ENCODE measurements around the gene FZR1. TPM values are rescaled to one million over a fixed set of nuclear protein-coding genes. Genes with fewer than 3 reads are reported as not detected.

Gene FZR1
- total RNA-seq, 1 donor from 2014 or later = 44.3 TPM

- H3K9me3 Mint-ChIP-seq = no peaks in the 10 kb centered on the region
- no peak for DNase-seq (ENCODE audit: low spot score)
- no peak overlapping the region for H3K27ac Mint-ChIP-seq
- intact Hi-C loops (cut with micrococcal nuclease) = no loop called here
- no peak overlapping the region for H3K4me3 Mint-ChIP-seq (ENCODE audit: low read depth)
- no peaks in the 10 kb centered on the region for H3K4me1 Mint-ChIP-seq (ENCODE audit: low read depth)
- no peaks in the 10 kb centered on the region for H3K36me3 Mint-ChIP-seq (ENCODE audit: low read depth)
- H3K27me3 Mint-ChIP-seq (ENCODE audit: low read depth) = no peaks in the 10 kb centered on the region
Measured at GRCh38 chr19:3466635-3467034, 39.5 kb upstream of the FZR1 start.

GRCh38 chr19:3467437-3468198, 38.5 kb upstream of the FZR1 start:
- no peaks in the 10 kb centered on the region for H3K9me3 Mint-ChIP-seq
- no peak overlapping the region for H3K27ac Mint-ChIP-seq
- no peaks in the 10 kb centered on the region for H3K27me3 Mint-ChIP-seq (ENCODE audit: low read depth)
- intact Hi-C loops (cut with micrococcal nuclease) = no loop called here
- H3K36me3 Mint-ChIP-seq (ENCODE audit: low read depth) = no peaks in the 10 kb centered on the region
- H3K4me1 Mint-ChIP-seq (ENCODE audit: low read depth) = no peaks in the 10 kb centered on the region
- no peak for DNase-seq (ENCODE audit: low spot score)
- no peak overlapping the region for H3K4me3 Mint-ChIP-seq (ENCODE audit: low read depth)

GRCh38 chr19:3468211-3468610, 37.9 kb upstream of the FZR1 start:
- no peaks in the 10 kb centered on the region for H3K27me3 Mint-ChIP-seq (ENCODE audit: low read depth)
- H3K4me1 Mint-ChIP-seq (ENCODE audit: low read depth) = no peaks in the 10 kb centered on the region
- H3K27ac Mint-ChIP-seq = no peak overlapping the region
- H3K9me3 Mint-ChIP-seq = no peaks in the 10 kb centered on the region
- H3K4me3 Mint-ChIP-seq (ENCODE audit: low read depth) = no peak overlapping the region
- intact Hi-C loops (cut with micrococcal nuclease) = no loop called here
- no peaks in the 10 kb centered on the region for H3K36me3 Mint-ChIP-seq (ENCODE audit: low read depth)
- DNase-seq (ENCODE audit: low spot score) = no peak

GRCh38 chr19:3469638-3470499, 36.2 kb upstream of the FZR1 start:
- no peaks in the 10 kb centered on the region for H3K27me3 Mint-ChIP-seq (ENCODE audit: low read depth)
- no peaks in the 10 kb centered on the region for H3K9me3 Mint-ChIP-seq
- no peaks in the 10 kb centered on the region for H3K4me1 Mint-ChIP-seq (ENCODE audit: low read depth)
- no peak for DNase-seq (ENCODE audit: low spot score)
- intact Hi-C loops (cut with micrococcal nuclease) = loop anchor here (5.0 kb wide), 1 partner anchor 163 kb away; no protein-coding TSS in a partner anchor
- H3K27ac Mint-ChIP-seq = no peak overlapping the region
- H3K36me3 Mint-ChIP-seq (ENCODE audit: low read depth) = no peaks in the 10 kb centered on the region
- H3K4me3 Mint-ChIP-seq (ENCODE audit: low read depth) = no peak overlapping the region

- DNase-seq (ENCODE audit: low spot score) = no peak
- Mint-ChIP-seq H3K4me3 (ENCODE audit: low read depth) (no peak overlapping the region), H3K4me1 (ENCODE audit: low read depth) (no peaks in the 10 kb centered on the region), H3K36me3 (ENCODE audit: low read depth) (no peaks in the 10 kb centered on the region), H3K27ac (no peak overlapping the region), H3K9me3 (no peaks in the 10 kb centered on the region), H3K27me3 (ENCODE audit: low read depth) (no peaks in the 10 kb centered on the region)
- intact Hi-C loops (cut with micrococcal nuclease) = loop anchor here (5.0 kb wide), 1 partner anchor 163 kb away; no protein-coding TSS in a partner anchor
Measured at GRCh38 chr19:3470500-3471128, 35.5 kb upstream of the FZR1 start.

GRCh38 chr19:3471954-3472655, 34.0 kb upstream of the FZR1 start:
- Mint-ChIP-seq H3K4me1 (ENCODE audit: low read depth) (no peaks in the 10 kb centered on the region), H3K27ac (no peak overlapping the region), H3K27me3 (ENCODE audit: low read depth) (no peaks in the 10 kb centered on the region), H3K9me3 (no peaks in the 10 kb centered on the region), H3K36me3 (ENCODE audit: low read depth) (no peaks in the 10 kb centered on the region), H3K4me3 (ENCODE audit: low read depth) (no peak overlapping the region)
- DNase-seq (ENCODE audit: low spot score) = no peak
- intact Hi-C loops (cut with micrococcal nuclease) = loop anchor here (2.0 to 5.0 kb wide), 2 partner anchors 145 to 165 kb away; no protein-coding TSS in a partner anchor

GRCh38 chr19:3474010-3474409, 32.1 kb upstream of the FZR1 start:
- intact Hi-C loops (cut with micrococcal nuclease) = loop anchor here (5.0 kb wide), 1 partner anchor 167 kb away; no protein-coding TSS in a partner anchor
- H3K36me3 Mint-ChIP-seq (ENCODE audit: low read depth) = no peaks in the 10 kb centered on the region
- H3K4me3 Mint-ChIP-seq (ENCODE audit: low read depth) = no peak overlapping the region
- peaks cover 2% of the 10 kb centered on the region for H3K27me3 Mint-ChIP-seq (ENCODE audit: low read depth)
- H3K4me1 Mint-ChIP-seq (ENCODE audit: low read depth) = peaks cover 8% of the 10 kb centered on the region
- DNase-seq (ENCODE audit: low spot score) = no peak
- no peaks in the 10 kb centered on the region for H3K9me3 Mint-ChIP-seq
- H3K27ac Mint-ChIP-seq = no peak overlapping the region

GRCh38 chr19:3474614-3475013, 31.5 kb upstream of the FZR1 start:
- no peaks in the 10 kb centered on the region for H3K36me3 Mint-ChIP-seq (ENCODE audit: low read depth)
- intact Hi-C loops (cut with micrococcal nuclease) = loop anchor here (5.0 kb wide), 1 partner anchor 167 kb away; no protein-coding TSS in a partner anchor
- no peak for DNase-seq (ENCODE audit: low spot score)
- H3K9me3 Mint-ChIP-seq = no peaks in the 10 kb centered on the region
- H3K27me3 Mint-ChIP-seq (ENCODE audit: low read depth) = peaks cover 2% of the 10 kb centered on the region
- peaks cover 12% of the 10 kb centered on the region for H3K4me1 Mint-ChIP-seq (ENCODE audit: low read depth)
- no peak overlapping the region for H3K4me3 Mint-ChIP-seq (ENCODE audit: low read depth)
- no peak overlapping the region for H3K27ac Mint-ChIP-seq

GRCh38 chr19:3475449-3475848, 30.7 kb upstream of the FZR1 start:
- Mint-ChIP-seq H3K36me3 (ENCODE audit: low read depth) (no peaks in the 10 kb centered on the region), H3K27me3 (ENCODE audit: low read depth) (peaks cover 2% of the 10 kb centered on the region), H3K9me3 (no peaks in the 10 kb centered on the region), H3K4me3 (ENCODE audit: low read depth) (no peak overlapping the region), H3K4me1 (ENCODE audit: low read depth) (peaks cover 12% of the 10 kb centered on the region), H3K27ac (no peak overlapping the region)
- no peak for DNase-seq (ENCODE audit: low spot score)
- intact Hi-C loops (cut with micrococcal nuclease) = no loop called here

- Mint-ChIP-seq H3K9me3 (no peaks in the 10 kb centered on the region), H3K27ac (no peak overlapping the region), H3K4me1 (ENCODE audit: low read depth) (peaks cover 12% of the 10 kb centered on the region), H3K4me3 (ENCODE audit: low read depth) (no peak overlapping the region), H3K36me3 (ENCODE audit: low read depth) (no peaks in the 10 kb centered on the region), H3K27me3 (ENCODE audit: low read depth) (peaks cover 2% of the 10 kb centered on the region)
- intact Hi-C loops (cut with micrococcal nuclease) = no loop called here
- no peak for DNase-seq (ENCODE audit: low spot score)
Measured at GRCh38 chr19:3476830-3477229, 29.3 kb upstream of the FZR1 start.

- intact Hi-C loops (cut with micrococcal nuclease) = no loop called here
- Mint-ChIP-seq H3K27ac (no peak overlapping the region), H3K27me3 (ENCODE audit: low read depth) (peaks cover 2% of the 10 kb centered on the region), H3K4me1 (ENCODE audit: low read depth) (peaks cover 12% of the 10 kb centered on the region), H3K4me3 (ENCODE audit: low read depth) (no peak overlapping the region), H3K9me3 (no peaks in the 10 kb centered on the region), H3K36me3 (ENCODE audit: low read depth) (no peaks in the 10 kb centered on the region)
- DNase-seq (ENCODE audit: low spot score) = no peak
Measured at GRCh38 chr19:3477506-3477905, 28.6 kb upstream of the FZR1 start.

- peaks cover 2% of the 10 kb centered on the region for H3K27me3 Mint-ChIP-seq (ENCODE audit: low read depth)
- no peaks in the 10 kb centered on the region for H3K36me3 Mint-ChIP-seq (ENCODE audit: low read depth)
- H3K9me3 Mint-ChIP-seq = no peaks in the 10 kb centered on the region
- no peak for DNase-seq (ENCODE audit: low spot score)
- peaks cover 12% of the 10 kb centered on the region for H3K4me1 Mint-ChIP-seq (ENCODE audit: low read depth)
- intact Hi-C loops (cut with micrococcal nuclease) = no loop called here
- peak overlapping the region; percentile 40 for H3K4me3 Mint-ChIP-seq (ENCODE audit: low read depth)
- no peak overlapping the region for H3K27ac Mint-ChIP-seq
Measured at GRCh38 chr19:3477951-3478350, 28.2 kb upstream of the FZR1 start.
